GM19455 (cell line): Measurements from ENCODE around the gene KHK.
A peak's percentile ranks its signal among the peaks of the same experiment; 100 is the strongest.
"Not testable (repeated sequence)": the region's sequence is repeated elsewhere in the genome, so short reads cannot be mapped to it uniquely, and the experiment has no call there.

Source experiments
- ATAC-seq: cut with Tn5 transposase; IDR thresholded peaks from one replicate; pipeline ENCODE4 v1.9.1; 2021; ENCODE audit not compliant: unreplicated experiment

The KHK gene

GRCh38 chr2:27059141-27059820 is 27.3 kb upstream of the KHK start:
- ATAC-seq = no peak

- ATAC-seq = no peak
These were observed 26.2 kb upstream of the KHK start for GRCh38 chr2:27060323-27060722.

GRCh38 chr2:27065128-27065527 is 21.4 kb upstream of the KHK start:
- ATAC-seq = no peak

- ATAC-seq = no peak
These were observed 19.2 kb upstream of the KHK start for GRCh38 chr2:27067385-27067784.

GRCh38 chr2:27069436-27069835 is 17.1 kb upstream of the KHK start:
- ATAC-seq = no peak

GRCh38 chr2:27069961-27070618 is 16.5 kb upstream of the KHK start:
- no peak for ATAC-seq

GRCh38 chr2:27070653-27071276 is 15.8 kb upstream of the KHK start:
- no peak for ATAC-seq

GRCh38 chr2:27071277-27071989 is 15.1 kb upstream of the KHK start, which contains the start of gene OST4:
Gene OST4, minus strand, starts transcription at chr2:27071654.
- peak; percentile 87 for ATAC-seq

- ATAC-seq = peak; percentile 6
These were observed 14.4 kb upstream of the KHK start for GRCh38 chr2:27071990-27072830.

GRCh38 chr2:27072920-27073319 is 13.7 kb upstream of the KHK start:
- no peak for ATAC-seq

- no peak for ATAC-seq
These were observed 12.8 kb upstream of the KHK start for GRCh38 chr2:27073782-27074181.

GRCh38 chr2:27074738-27075565 is 11.6 kb upstream of the KHK start:
- no peak for ATAC-seq

- not testable (repeated sequence) for ATAC-seq
These were observed 11.1 kb upstream of the KHK start for GRCh38 chr2:27075566-27075871.

- ATAC-seq = no peak
These were observed 10.2 kb upstream of the KHK start for GRCh38 chr2:27076323-27076722.

- ATAC-seq = no peak
These were observed 9.3 kb upstream of the KHK start for GRCh38 chr2:27077231-27077630.

GRCh38 chr2:27078267-27079194 is 8.0 kb upstream of the KHK start, which contains the start of gene EMILIN1:
Gene EMILIN1, plus strand, starts transcription at chr2:27078615. Its CDS starts 451 bp downstream, at chr2:27079066.
- no peak for ATAC-seq

- ATAC-seq = no peak
These were observed 7.1 kb upstream of the KHK start for GRCh38 chr2:27079233-27080139.

- no peak for ATAC-seq
These were observed 6.5 kb upstream of the KHK start for GRCh38 chr2:27080140-27080469.
